OCI-LY1 (cell line): Measurements from ENCODE around the gene ADAMTS20.
"Not testable (repeated sequence)": the region's sequence is repeated elsewhere in the genome, so short reads cannot be mapped to it uniquely, and the experiment has no call there.

Source experiments
- CTCF ChIP-seq: fragments of 200-600 bp; sonication (generic), shearing (Covaris generic); IDR thresholded peaks from 2 replicates; pipeline ENCODE4 v1.5.1; 2017; ENCODE audit warnings: mild to moderate bottlenecking, antibody characterized with exemption, low read length, moderate library complexity, mixed read lengths
- EZH2 ChIP-seq: fragments of 200-600 bp; sonication (generic), shearing (Covaris generic); IDR thresholded peaks from 2 replicates; pipeline ENCODE4 v1.8.0; 2017; ENCODE audit warnings: borderline replicate concordance, mixed run types, mild to moderate bottlenecking, antibody characterized with exemption, low read length, moderate library complexity, mixed read lengths

GRCh38 chr12:43341785-43342313 is 210.2 kb downstream of the ADAMTS20 start:
- TF ChIP-seq CTCF, EZH2: not testable (repeated sequence)
